GM18498 (cell line): Measurements from ENCODE around the gene RAPGEF1.

ENCODE experiments used
- ATAC-seq: cut with Tn5 transposase; IDR thresholded peaks from one replicate; pipeline ENCODE4 v1.9.1; 2021; ENCODE audit warnings: mild to moderate bottlenecking, moderate library complexity; ENCODE audit not compliant: unreplicated experiment

RAPGEF1 gene

GRCh38 chr9:131707733-131708157 lies 32.1 kb downstream of the RAPGEF1 start:
- no peak for ATAC-seq

GRCh38 chr9:131707050-131707449 lies 32.8 kb downstream of the RAPGEF1 start:
- ATAC-seq: no peak

- no peak for ATAC-seq
These were observed 33.3 kb downstream of the RAPGEF1 start for GRCh38 chr9:131706608-131706970.

GRCh38 chr9:131704988-131705387 lies 34.9 kb downstream of the RAPGEF1 start:
- no peak for ATAC-seq

GRCh38 chr9:131704141-131704983 lies 35.5 kb downstream of the RAPGEF1 start:
- no peak for ATAC-seq

GRCh38 chr9:131703697-131704096 lies 36.2 kb downstream of the RAPGEF1 start:
- no peak for ATAC-seq

- no peak for ATAC-seq
These were observed 37.0 kb downstream of the RAPGEF1 start for GRCh38 chr9:131702911-131703310.

GRCh38 chr9:131701789-131702337 lies 38.0 kb downstream of the RAPGEF1 start:
- no peak for ATAC-seq

- ATAC-seq: no peak
These were observed 38.5 kb downstream of the RAPGEF1 start for GRCh38 chr9:131701436-131701781.

GRCh38 chr9:131700765-131701435 lies 39.0 kb downstream of the RAPGEF1 start:
- no peak for ATAC-seq

GRCh38 chr9:131700076-131700475 lies 39.8 kb downstream of the RAPGEF1 start:
- no peak for ATAC-seq

- ATAC-seq: no peak
These were observed 41.3 kb downstream of the RAPGEF1 start for GRCh38 chr9:131698618-131698985.

GRCh38 chr9:131697908-131698617 lies 41.8 kb downstream of the RAPGEF1 start:
- no peak for ATAC-seq

GRCh38 chr9:131697097-131697496 lies 42.8 kb downstream of the RAPGEF1 start:
- ATAC-seq: no peak

- no peak for ATAC-seq
These were observed 43.9 kb downstream of the RAPGEF1 start for GRCh38 chr9:131695836-131696460.

GRCh38 chr9:131695366-131695765 lies 44.5 kb downstream of the RAPGEF1 start:
- no peak for ATAC-seq

GRCh38 chr9:131693651-131694597 lies 46.0 kb downstream of the RAPGEF1 start:
- no peak for ATAC-seq

GRCh38 chr9:131692612-131693562 lies 47.0 kb downstream of the RAPGEF1 start:
- no peak for ATAC-seq
